K562 (cell line): Measurements from ENCODE around the gene METAP2. TPM values are rescaled to one million over a fixed set of nuclear protein-coding genes. Genes with fewer than 3 reads are reported as not detected.
A peak's percentile ranks its signal among the peaks of the same experiment; 100 is the strongest.

ENCODE experiments used
- BACH1 ChIP-seq: fragments of 200-800 bp; sonication (Bioruptor generic); IDR thresholded peaks from 2 replicates; pipeline ENCODE4 v1.6.1; 2016; ENCODE audit warnings: missing genetic modification characterization, missing compliant biosample characterization
- BRCA1 ChIP-seq, 2 experiments: fragments of 450-650 bp in 1 of 2; sonication (generic) in 1 of 2; formaldehyde crosslinking in 1 of 2; IDR thresholded peaks; 2 replicates each; pipeline versions ENCODE4 v1.5.0 to v1.6.1; 2017 to 2020; ENCODE audit warnings: mild to moderate bottlenecking in 1 of 2, missing genetic modification reagents in 1 of 2
- E2F3 ChIP-seq: fragments of 250-450 bp; sonication (Bioruptor Pico); IDR thresholded peaks from 2 replicates; pipeline ENCODE4 v1.4.0; 2020; ENCODE audit warnings: mild to moderate bottlenecking
- ELF1 ChIP-seq: fragments of 200-800 bp; sonication (Bioruptor generic); IDR thresholded peaks from 2 replicates; pipeline ENCODE4 v1.6.1; 2016; ENCODE audit warnings: missing genetic modification characterization, missing compliant biosample characterization
- EZH2 ChIP-seq: IDR thresholded peaks from 2 replicates; pipeline ENCODE4 v1.6.1; 2012; ENCODE audit warnings: low read depth, mild to moderate bottlenecking, inconsistent platforms, low read length, borderline replicate concordance
- GATAD2A ChIP-seq: fragments of 450-650 bp; IDR thresholded peaks from 2 replicates; pipeline ENCODE4 v1.6.1; 2017
- HDAC2 ChIP-seq: fragments of 450-650 bp; IDR thresholded peaks from 2 replicates; pipeline ENCODE4 v1.6.1; 2016; ENCODE audit warnings: mild to moderate bottlenecking
- HMG20B ChIP-seq: fragments of 250-450 bp; sonication (Bioruptor Pico); IDR thresholded peaks from 2 replicates; pipeline ENCODE4 v1.5.0; 2021; ENCODE audit warnings: mild to moderate bottlenecking
- NCOA1 ChIP-seq: fragments of 450-650 bp; IDR thresholded peaks from 2 replicates; pipeline ENCODE4 v1.6.1; 2016; ENCODE audit warnings: low read depth
- RUNX1 ChIP-seq: sonication (generic); IDR thresholded peaks from 2 replicates; pipeline ENCODE4 v1.6.1; 2016; ENCODE audit warnings: antibody characterized with exemption, low read depth
- polyA plus RNA-seq, 8 experiments: library from polyadenylated mRNA; depleted of rRNA in 4 of 8; stranded (reverse) in 5 of 8; unstranded in 3 of 8; fragments of >200 nt; fragmentation: Nextera tagmentation in 2 of 8; fragmentation: Illumina TruSeq in 1 of 8; extraction: Ambion mirVana in 2 of 8; extraction: Trizol in 1 of 8; gene quantifications; 2 replicates each; pipeline versions ENCODE4 v1.2.1 to v1.2.3, GENCODE V29; 2011 to 2014; ENCODE audit warnings: inconsistent platforms in 1 of 8, missing spikeins in 1 of 8
- total RNA-seq, 7 experiments: library from RNA; depleted of rRNA in 6 of 7; stranded (reverse); fragments of >200 nt in 6 of 7; fragmentation: Illumina TruSeq in 2 of 7; extraction: Trizol in 2 of 7; gene quantifications; 2 replicates each; pipeline versions ENCODE4 v1.2.1 to v1.2.3, GENCODE V29; 2011 to 2021; ENCODE audit warnings: low replicate concordance in 1 of 7
- TF ChIP-seq, protein P1 (sequence below): fragments of 250-450 bp; sonication (Bioruptor Pico); IDR thresholded peaks from 2 replicates; pipeline ENCODE4 v1.4.0; 2020; ENCODE audit warnings: mild to moderate bottlenecking, moderate library complexity
- TF ChIP-seq, protein P2 (sequence below): IDR thresholded peaks from 3 replicates; pipeline ENCODE4 v1.6.1; 2011; ENCODE audit warnings: borderline replicate concordance, mild to moderate bottlenecking, moderate library complexity; ENCODE audit not compliant: insufficient read length; ENCODE audit errors: extremely low read depth
- TF ChIP-seq, protein P3 (sequence below): fragments of 250-450 bp; sonication (Bioruptor Pico); IDR thresholded peaks from 2 replicates; pipeline ENCODE4 v1.8.0; 2022; ENCODE audit warnings: inconsistent platforms
- TF ChIP-seq, protein P4 (sequence below), 3 experiments: IDR thresholded peaks in 2 of 3; conservative IDR thresholded peaks in 1 of 3; 2 replicates each; pipeline ENCODE4 v1.5.1; 2011 to 2012; ENCODE audit warnings: low read length in 3 of 3, mild to moderate bottlenecking in 3 of 3, control low read depth in 2 of 3, improper control_type of control experiment in 1 of 3, inconsistent platforms in 1 of 3, low read depth in 1 of 3, mixed read lengths in 1 of 3, moderate library complexity in 1 of 3; ENCODE audit not compliant: insufficient read depth in 2 of 3
- TF ChIP-seq, protein P5 (sequence below): fragments of 250-450 bp; sonication (Bioruptor Pico); IDR thresholded peaks from 2 replicates; pipeline ENCODE4 v1.8.0; 2021; ENCODE audit warnings: mild to moderate bottlenecking, moderate library complexity

Gene METAP2
- total and polyA plus RNA-seq, 9 of the 15 experiments (the other 6 are each of a cell fraction or from before 2014, with no cell fraction given), result 75.5 to 205 (median 164) TPM

DNA sequence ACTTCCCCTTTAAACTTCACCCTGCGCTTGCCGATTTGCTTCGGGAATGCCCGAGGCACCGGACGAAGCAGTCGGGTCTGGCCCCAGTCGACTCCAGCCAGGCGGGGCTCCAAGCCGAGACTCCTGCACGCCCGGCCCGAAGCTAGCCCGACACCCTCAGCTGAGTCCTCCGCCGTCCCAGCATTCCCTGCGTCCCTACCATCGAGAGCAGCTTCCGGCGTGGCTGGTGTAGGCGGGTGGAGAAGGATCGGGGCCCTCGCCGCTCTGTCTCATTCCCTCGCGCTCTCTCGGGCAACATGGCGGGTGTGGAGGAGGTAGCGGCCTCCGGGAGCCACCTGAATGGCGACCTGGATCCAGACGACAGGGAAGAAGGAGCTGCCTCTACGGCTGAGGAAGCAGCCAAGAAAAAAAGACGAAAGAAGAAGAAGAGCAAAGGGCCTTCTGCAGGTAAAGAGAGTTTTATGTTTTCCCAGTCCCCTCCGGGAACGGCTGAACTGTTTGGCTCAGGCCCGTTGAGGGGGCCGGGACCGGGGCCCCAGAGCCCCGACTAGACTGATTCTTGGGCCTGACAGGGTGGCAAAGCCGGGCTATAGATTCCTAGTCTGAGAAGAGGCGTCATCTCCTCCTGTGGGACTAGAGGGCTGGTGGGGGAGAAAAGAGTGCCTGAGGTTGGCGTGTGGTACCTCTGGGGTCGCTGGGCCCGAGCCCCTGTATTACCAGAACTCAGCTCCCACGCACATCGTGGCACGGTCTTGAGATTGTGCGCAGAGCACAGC, at the start of gene METAP2 (continued):
- TF ChIP-seq, protein P1, sequence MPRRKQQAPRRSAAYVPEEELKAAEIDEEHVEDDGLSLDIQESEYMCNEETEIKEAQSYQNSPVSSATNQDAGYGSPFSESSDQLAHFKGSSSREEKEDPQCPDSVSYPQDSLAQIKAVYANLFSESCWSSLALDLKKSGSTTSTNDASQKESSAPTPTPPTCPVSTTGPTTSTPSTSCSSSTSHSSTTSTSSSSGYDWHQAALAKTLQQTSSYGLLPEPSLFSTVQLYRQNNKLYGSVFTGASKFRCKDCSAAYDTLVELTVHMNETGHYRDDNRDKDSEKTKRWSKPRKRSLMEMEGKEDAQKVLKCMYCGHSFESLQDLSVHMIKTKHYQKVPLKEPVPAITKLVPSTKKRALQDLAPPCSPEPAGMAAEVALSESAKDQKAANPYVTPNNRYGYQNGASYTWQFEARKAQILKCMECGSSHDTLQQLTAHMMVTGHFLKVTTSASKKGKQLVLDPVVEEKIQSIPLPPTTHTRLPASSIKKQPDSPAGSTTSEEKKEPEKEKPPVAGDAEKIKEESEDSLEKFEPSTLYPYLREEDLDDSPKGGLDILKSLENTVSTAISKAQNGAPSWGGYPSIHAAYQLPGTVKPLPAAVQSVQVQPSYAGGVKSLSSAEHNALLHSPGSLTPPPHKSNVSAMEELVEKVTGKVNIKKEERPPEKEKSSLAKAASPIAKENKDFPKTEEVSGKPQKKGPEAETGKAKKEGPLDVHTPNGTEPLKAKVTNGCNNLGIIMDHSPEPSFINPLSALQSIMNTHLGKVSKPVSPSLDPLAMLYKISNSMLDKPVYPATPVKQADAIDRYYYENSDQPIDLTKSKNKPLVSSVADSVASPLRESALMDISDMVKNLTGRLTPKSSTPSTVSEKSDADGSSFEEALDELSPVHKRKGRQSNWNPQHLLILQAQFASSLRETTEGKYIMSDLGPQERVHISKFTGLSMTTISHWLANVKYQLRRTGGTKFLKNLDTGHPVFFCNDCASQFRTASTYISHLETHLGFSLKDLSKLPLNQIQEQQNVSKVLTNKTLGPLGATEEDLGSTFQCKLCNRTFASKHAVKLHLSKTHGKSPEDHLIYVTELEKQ (CRISPR knock-in tag), result no peak
- TF ChIP-seq BRCA1 (IDR thresholded peaks at IDR 0.05) (no peak), BRCA1 (CRISPR knock-in tag; IDR thresholded peaks at IDR 0.05) (0 out of 2 replicates have a peak, but pooled peaks have one; percentile 27), HMG20B (CRISPR knock-in tag) (no peak), HDAC2 (no peak), GATAD2A (peak; percentile 92; the same call in 1 of the 2 replicates), RUNX1 (0 out of 2 replicates have a peak, but pooled peaks have one; percentile 7), BACH1 (tag) (0 out of 2 replicates have a peak, but pooled peaks have one; percentile 8), E2F3 (CRISPR knock-in tag) (peak; percentile 77), EZH2 (no peak), NCOA1 (0 out of 2 replicates have a peak, but pooled peaks have one; percentile 18), ELF1 (no peak; the same call in 1 of the 2 replicates)
- TF ChIP-seq, protein P2, sequence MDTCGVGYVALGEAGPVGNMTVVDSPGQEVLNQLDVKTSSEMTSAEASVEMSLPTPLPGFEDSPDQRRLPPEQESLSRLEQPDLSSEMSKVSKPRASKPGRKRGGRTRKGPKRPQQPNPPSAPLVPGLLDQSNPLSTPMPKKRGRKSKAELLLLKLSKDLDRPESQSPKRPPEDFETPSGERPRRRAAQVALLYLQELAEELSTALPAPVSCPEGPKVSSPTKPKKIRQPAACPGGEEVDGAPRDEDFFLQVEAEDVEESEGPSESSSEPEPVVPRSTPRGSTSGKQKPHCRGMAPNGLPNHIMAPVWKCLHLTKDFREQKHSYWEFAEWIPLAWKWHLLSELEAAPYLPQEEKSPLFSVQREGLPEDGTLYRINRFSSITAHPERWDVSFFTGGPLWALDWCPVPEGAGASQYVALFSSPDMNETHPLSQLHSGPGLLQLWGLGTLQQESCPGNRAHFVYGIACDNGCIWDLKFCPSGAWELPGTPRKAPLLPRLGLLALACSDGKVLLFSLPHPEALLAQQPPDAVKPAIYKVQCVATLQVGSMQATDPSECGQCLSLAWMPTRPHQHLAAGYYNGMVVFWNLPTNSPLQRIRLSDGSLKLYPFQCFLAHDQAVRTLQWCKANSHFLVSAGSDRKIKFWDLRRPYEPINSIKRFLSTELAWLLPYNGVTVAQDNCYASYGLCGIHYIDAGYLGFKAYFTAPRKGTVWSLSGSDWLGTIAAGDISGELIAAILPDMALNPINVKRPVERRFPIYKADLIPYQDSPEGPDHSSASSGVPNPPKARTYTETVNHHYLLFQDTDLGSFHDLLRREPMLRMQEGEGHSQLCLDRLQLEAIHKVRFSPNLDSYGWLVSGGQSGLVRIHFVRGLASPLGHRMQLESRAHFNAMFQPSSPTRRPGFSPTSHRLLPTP, result no peak
- TF ChIP-seq, protein P3, sequence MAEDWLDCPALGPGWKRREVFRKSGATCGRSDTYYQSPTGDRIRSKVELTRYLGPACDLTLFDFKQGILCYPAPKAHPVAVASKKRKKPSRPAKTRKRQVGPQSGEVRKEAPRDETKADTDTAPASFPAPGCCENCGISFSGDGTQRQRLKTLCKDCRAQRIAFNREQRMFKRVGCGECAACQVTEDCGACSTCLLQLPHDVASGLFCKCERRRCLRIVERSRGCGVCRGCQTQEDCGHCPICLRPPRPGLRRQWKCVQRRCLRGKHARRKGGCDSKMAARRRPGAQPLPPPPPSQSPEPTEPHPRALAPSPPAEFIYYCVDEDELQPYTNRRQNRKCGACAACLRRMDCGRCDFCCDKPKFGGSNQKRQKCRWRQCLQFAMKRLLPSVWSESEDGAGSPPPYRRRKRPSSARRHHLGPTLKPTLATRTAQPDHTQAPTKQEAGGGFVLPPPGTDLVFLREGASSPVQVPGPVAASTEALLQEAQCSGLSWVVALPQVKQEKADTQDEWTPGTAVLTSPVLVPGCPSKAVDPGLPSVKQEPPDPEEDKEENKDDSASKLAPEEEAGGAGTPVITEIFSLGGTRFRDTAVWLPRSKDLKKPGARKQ (CRISPR knock-in tag), result no peak
- TF ChIP-seq, protein P4, sequence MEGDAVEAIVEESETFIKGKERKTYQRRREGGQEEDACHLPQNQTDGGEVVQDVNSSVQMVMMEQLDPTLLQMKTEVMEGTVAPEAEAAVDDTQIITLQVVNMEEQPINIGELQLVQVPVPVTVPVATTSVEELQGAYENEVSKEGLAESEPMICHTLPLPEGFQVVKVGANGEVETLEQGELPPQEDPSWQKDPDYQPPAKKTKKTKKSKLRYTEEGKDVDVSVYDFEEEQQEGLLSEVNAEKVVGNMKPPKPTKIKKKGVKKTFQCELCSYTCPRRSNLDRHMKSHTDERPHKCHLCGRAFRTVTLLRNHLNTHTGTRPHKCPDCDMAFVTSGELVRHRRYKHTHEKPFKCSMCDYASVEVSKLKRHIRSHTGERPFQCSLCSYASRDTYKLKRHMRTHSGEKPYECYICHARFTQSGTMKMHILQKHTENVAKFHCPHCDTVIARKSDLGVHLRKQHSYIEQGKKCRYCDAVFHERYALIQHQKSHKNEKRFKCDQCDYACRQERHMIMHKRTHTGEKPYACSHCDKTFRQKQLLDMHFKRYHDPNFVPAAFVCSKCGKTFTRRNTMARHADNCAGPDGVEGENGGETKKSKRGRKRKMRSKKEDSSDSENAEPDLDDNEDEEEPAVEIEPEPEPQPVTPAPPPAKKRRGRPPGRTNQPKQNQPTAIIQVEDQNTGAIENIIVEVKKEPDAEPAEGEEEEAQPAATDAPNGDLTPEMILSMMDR (IDR thresholded peaks at IDR 0.05 in 2 of 3, conservative IDR thresholded peaks at IDR 0.05 in 1 of 3; ENCODE audit: insufficient read depth in 2 of 3, low read depth in 1 of 3, low read length in 3 of 3), result no peak
- TF ChIP-seq, protein P5, sequence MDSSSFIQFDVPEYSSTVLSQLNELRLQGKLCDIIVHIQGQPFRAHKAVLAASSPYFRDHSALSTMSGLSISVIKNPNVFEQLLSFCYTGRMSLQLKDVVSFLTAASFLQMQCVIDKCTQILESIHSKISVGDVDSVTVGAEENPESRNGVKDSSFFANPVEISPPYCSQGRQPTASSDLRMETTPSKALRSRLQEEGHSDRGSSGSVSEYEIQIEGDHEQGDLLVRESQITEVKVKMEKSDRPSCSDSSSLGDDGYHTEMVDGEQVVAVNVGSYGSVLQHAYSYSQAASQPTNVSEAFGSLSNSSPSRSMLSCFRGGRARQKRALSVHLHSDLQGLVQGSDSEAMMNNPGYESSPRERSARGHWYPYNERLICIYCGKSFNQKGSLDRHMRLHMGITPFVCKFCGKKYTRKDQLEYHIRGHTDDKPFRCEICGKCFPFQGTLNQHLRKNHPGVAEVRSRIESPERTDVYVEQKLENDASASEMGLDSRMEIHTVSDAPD (CRISPR knock-in tag), result no peak
